Upper lobe of left lung (tissue), 4 donors: ENCODE results near the gene TMEM89.

ENCODE experiments used
- CTCF ChIP-seq, 6 experiments: fragments of 450-650 bp in 4 of 6; fragments of 200-600 bp in 2 of 6; sonication (generic) in 2 of 6; IDR thresholded peaks; one replicate each; pipeline ENCODE4 v1.5.1; 2016 to 2019; ENCODE audit warnings: antibody characterized with exemption in 6 of 6
- EP300 ChIP-seq, 4 donors: sonication (generic); formaldehyde crosslinking; IDR thresholded peaks; one replicate each; pipeline ENCODE4 v1.5.1; 2017; ENCODE audit warnings: antibody characterized with exemption in 4 of 4, control low read depth in 2 of 4
- POLR2AphosphoS5 ChIP-seq, 2 donors: sonication (generic); formaldehyde crosslinking; IDR thresholded peaks; one replicate each; pipeline ENCODE4 v1.5.1; 2017; ENCODE audit warnings: antibody characterized with exemption in 2 of 2

- TF ChIP-seq CTCF (IDR thresholded peaks at IDR 0.05) (no peak), EP300 (IDR thresholded peaks at IDR 0.05) (no peak), POLR2AphosphoS5 (IDR thresholded peaks at IDR 0.05) (no peak)
Measured at GRCh38 chr3:48642605-48643004, 21.0 kb upstream of the TMEM89 start.
